Smooth muscle cell (in vitro differentiated cells): ENCODE measurements around the gene TULP1. TPM values are rescaled to one million over a fixed set of nuclear protein-coding genes. Genes with fewer than 3 reads are reported as not detected.

Experiments
- DNase-seq: peaks from one replicate; lab custom pipeline; 2025; ENCODE audit not compliant: unreplicated experiment; lab: John Stamatoyannopoulos, UW
- H2AFZ ChIP-seq: fragments of 200-600 bp; sonication (generic); 2 replicates; pipeline ENCODE4 v1.6.0; 2016; ENCODE audit warnings: antibody characterized with exemption, low read depth, mild to moderate bottlenecking
- H3F3A ChIP-seq: fragments of 200-600 bp; sonication (generic); 2 replicates; pipeline ENCODE4 v1.6.0; 2017; ENCODE audit warnings: antibody characterized with exemption, low read depth
- H3K27ac ChIP-seq: fragments of 200-600 bp; sonication (generic); 2 replicates; pipeline ENCODE4 v1.5.1; 2016; ENCODE audit warnings: low read depth, mild to moderate bottlenecking
- H3K27me3 ChIP-seq: fragments of 200-600 bp; sonication (generic); 2 replicates; pipeline ENCODE4 v1.6.1; 2016; ENCODE audit warnings: low read depth, mild to moderate bottlenecking
- H3K36me3 ChIP-seq: fragments of 200-600 bp; sonication (generic); 2 replicates; pipeline ENCODE4 v1.5.1; 2016; ENCODE audit warnings: low read depth
- H3K4me1 ChIP-seq: fragments of 200-600 bp; sonication (generic); 2 replicates; pipeline ENCODE4 v1.5.1; 2016; ENCODE audit warnings: low read depth
- H3K4me2 ChIP-seq: fragments of 200-600 bp; sonication (generic); 2 replicates; pipeline ENCODE4 v1.6.0; 2016; ENCODE audit warnings: mild to moderate bottlenecking
- H3K4me3 ChIP-seq: fragments of 200-600 bp; sonication (generic); 2 replicates; pipeline ENCODE4 v1.5.1; 2016; ENCODE audit warnings: mild to moderate bottlenecking
- H3K79me2 ChIP-seq: fragments of 200-600 bp; sonication (generic); 2 replicates; pipeline ENCODE4 v1.6.0; 2016; ENCODE audit warnings: low read depth, mild to moderate bottlenecking
- H3K9ac ChIP-seq: fragments of 200-600 bp; sonication (generic); 2 replicates; pipeline ENCODE4 v1.6.0; 2016; ENCODE audit warnings: low read depth
- H3K9me3 ChIP-seq: fragments of 200-600 bp; sonication (generic); replicated peaks from 2 replicates; pipeline ENCODE4 v1.5.1; 2016; ENCODE audit warnings: low read depth
- H4K20me1 ChIP-seq: fragments of 200-600 bp; sonication (generic); 2 replicates; pipeline ENCODE4 v1.6.0; 2016; ENCODE audit warnings: low read depth
- WGBS: methylation state at CpG from one replicate; pipeline ENCODE4 v1.1.7; 2016; ENCODE audit warnings: low lambda C conversion rate; 5-methylcytosine and 5-hydroxymethylcytosine counted together
- polyA plus RNA-seq: library from polyadenylated mRNA; unstranded; fragments of >200 nt; fragmentation: Nextera tagmentation; extraction: Ambion mirVana; gene quantifications from 2 replicates; pipeline ENCODE4 v1.2.1, GENCODE V29; 2016
- total RNA-seq: library from RNA; depleted of rRNA; stranded (reverse); fragments of >200 nt; gene quantifications from 2 replicates; pipeline ENCODE4 v1.2.3, GENCODE V29; 2014
- TF ChIP-seq, protein P1 (sequence below): fragments of 200-600 bp; sonication (generic); IDR thresholded peaks from 2 replicates; pipeline ENCODE4 v1.5.1; 2017; ENCODE audit warnings: borderline replicate concordance, mild to moderate bottlenecking, antibody characterized with exemption; ENCODE audit not compliant: insufficient read depth, poor library complexity, severe bottlenecking

Gene TULP1
- total and polyA plus RNA-seq, 2 experiments from 2014 or later, result 0.26 to 0.31 TPM

GRCh38 chr6:35453236-35453635, 59.5 kb downstream of the TULP1 start:
- Histone ChIP-seq H3K36me3 (no peaks in the 10 kb centered on the region), H3K9me3 (no peaks in the 10 kb centered on the region), H3K4me3 (peak overlapping the region; percentile 80), H3K9ac (peak overlapping the region; percentile 16), H3K4me1 (peaks cover 27% of the 10 kb centered on the region), H3K27me3 (no peaks in the 10 kb centered on the region), H3K79me2 (no peaks in the 10 kb centered on the region), H4K20me1 (no peaks in the 10 kb centered on the region), H2AFZ (peak overlapping the region; percentile 91), H3F3A (no peaks in the 10 kb centered on the region), H3K27ac (no peak overlapping the region), H3K4me2 (peak overlapping the region; percentile 98)
- TF ChIP-seq, protein P1, sequence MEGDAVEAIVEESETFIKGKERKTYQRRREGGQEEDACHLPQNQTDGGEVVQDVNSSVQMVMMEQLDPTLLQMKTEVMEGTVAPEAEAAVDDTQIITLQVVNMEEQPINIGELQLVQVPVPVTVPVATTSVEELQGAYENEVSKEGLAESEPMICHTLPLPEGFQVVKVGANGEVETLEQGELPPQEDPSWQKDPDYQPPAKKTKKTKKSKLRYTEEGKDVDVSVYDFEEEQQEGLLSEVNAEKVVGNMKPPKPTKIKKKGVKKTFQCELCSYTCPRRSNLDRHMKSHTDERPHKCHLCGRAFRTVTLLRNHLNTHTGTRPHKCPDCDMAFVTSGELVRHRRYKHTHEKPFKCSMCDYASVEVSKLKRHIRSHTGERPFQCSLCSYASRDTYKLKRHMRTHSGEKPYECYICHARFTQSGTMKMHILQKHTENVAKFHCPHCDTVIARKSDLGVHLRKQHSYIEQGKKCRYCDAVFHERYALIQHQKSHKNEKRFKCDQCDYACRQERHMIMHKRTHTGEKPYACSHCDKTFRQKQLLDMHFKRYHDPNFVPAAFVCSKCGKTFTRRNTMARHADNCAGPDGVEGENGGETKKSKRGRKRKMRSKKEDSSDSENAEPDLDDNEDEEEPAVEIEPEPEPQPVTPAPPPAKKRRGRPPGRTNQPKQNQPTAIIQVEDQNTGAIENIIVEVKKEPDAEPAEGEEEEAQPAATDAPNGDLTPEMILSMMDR, result no peak
- WGBS, result 49% methylated on average over 3 of the region's 3 CpGs
- no peak for DNase-seq

DNA sequence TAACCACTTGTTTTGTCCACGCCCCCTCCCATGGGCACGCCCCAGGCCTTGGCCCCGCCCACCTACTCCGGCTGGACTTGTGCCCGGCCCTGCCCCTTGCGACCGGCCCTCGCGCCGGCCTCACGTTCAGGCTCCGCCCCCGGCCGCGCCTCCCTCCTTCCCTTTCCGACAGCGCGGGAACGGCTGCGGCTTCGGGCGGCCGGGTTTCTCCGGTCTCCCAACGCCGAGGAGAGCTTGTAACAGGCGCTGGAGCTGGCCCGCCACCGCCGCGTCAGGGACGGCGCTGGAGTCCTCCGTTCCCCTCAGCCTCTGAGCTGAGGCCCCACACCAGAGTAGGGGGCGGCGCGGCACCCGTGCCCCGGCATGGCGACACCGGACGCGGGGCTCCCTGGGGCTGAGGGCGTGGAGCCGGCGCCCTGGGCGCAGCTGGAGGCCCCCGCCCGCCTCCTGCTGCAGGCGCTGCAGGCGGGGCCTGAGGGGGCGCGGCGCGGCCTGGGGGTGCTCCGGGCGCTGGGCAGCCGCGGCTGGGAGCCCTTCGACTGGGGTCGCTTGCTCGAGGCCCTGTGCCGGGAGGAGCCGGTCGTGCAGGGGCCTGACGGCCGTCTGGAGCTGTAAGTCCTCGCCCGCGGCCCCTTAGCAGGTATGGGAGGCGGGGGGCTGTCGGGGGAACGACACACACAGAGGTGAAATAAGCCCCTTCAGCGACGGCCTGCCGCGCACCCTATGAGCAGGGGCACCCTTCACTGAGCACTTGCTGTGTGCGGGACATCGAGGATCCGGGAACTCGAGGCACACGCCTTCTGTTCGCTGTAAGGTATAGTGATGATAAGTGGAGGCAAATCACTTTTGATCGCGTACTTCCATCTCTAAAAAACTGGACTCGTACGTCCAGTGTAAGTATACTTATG, 60.3 kb downstream of the TULP1 start, which contains the start of gene FANCE:
TSS of gene FANCE (plus strand) at position 156 of the 908 bp plus-strand sequence. CDS start at position 364, 208 bp downstream.
- peak within 1 kb of the TSS; percentile 98 for H3K4me2 ChIP-seq
- H4K20me1 ChIP-seq, result no peaks in the 10 kb centered on the region
- H3K4me1 ChIP-seq, result peaks cover 27% of the 10 kb centered on the region
- TF ChIP-seq, protein P1, result no peak
- H2AFZ ChIP-seq, result peak within 1 kb of the TSS; percentile 91
- peak within 1 kb of the TSS; percentile 80 for H3K4me3 ChIP-seq
- H3F3A ChIP-seq, result no peaks in the 10 kb centered on the region
- no peaks in the 10 kb centered on the region for H3K79me2 ChIP-seq
- peak; percentile 94 for DNase-seq
- no peak within 1 kb of the TSS for H3K27ac ChIP-seq
- WGBS, result 3% methylated on average over 57 of the region's 87 CpGs
- H3K27me3 ChIP-seq, result no peaks in the 10 kb centered on the region
- H3K9ac ChIP-seq, result peak within 1 kb of the TSS; percentile 54
- no peaks in the 10 kb centered on the region for H3K36me3 ChIP-seq
- no peaks in the 10 kb centered on the region for H3K9me3 ChIP-seq

- Histone ChIP-seq H3K4me2 (peak overlapping the region; percentile 98), H2AFZ (peak overlapping the region; percentile 30), H4K20me1 (no peaks in the 10 kb centered on the region), H3K4me3 (peak overlapping the region; percentile 80), H3K4me1 (peaks cover 27% of the 10 kb centered on the region), H3K27ac (no peak overlapping the region), H3K9me3 (no peaks in the 10 kb centered on the region), H3K27me3 (no peaks in the 10 kb centered on the region), H3K36me3 (no peaks in the 10 kb centered on the region), H3K9ac (no peak overlapping the region), H3F3A (no peaks in the 10 kb centered on the region), H3K79me2 (no peaks in the 10 kb centered on the region)
- TF ChIP-seq, protein P1, result no peak
- 54% methylated on average over 12 of the region's 20 CpGs for WGBS
- no peak for DNase-seq
These were observed 61.1 kb downstream of the TULP1 start for GRCh38 chr6:35451354-35452182.
